Measurements from ENCODE around the gene PRDM16. TPM values are rescaled to one million over a fixed set of nuclear protein-coding genes. Genes with fewer than 3 reads are reported as not detected.

The PRDM16 gene
- polyA plus RNA-seq, 1 of the 3 experiments (the other 2 are of a cell fraction), result not detected

GRCh38 chr1:3308053-3308452 is 239.1 kb downstream of the PRDM16 start:
- POLR2A ChIA-PET, result no interaction called here
- H3K9me2 ChIP-seq, result no peaks in the 10 kb centered on the region

GRCh38 chr1:3310718-3311400 is 241.9 kb downstream of the PRDM16 start:
- no peak for DNase-seq
- no peaks in the 10 kb centered on the region for H3K9me2 ChIP-seq
- no peaks in the 10 kb centered on the region for H3K36me3 ChIP-seq (replicated peaks in 1 of 2; ENCODE audit: control insufficient read depth in 1 of 2, insufficient read depth in 2 of 2, low read length in 1 of 2)
- ChIA-PET POLR2A (no interaction called here), CTCF (interaction anchor here (2.0 kb wide), 1 partner anchor 8 kb away, joined by 6 read pairs; no protein-coding TSS in a partner anchor)
- H4K20me1 ChIP-seq (ENCODE audit: insufficient read depth), result no peaks in the 10 kb centered on the region
- no peaks in the 10 kb centered on the region for H3K79me2 ChIP-seq (ENCODE audit: insufficient read depth)
- no peak overlapping the region for H3K4me2 ChIP-seq
- peaks cover 0 to 7% of the 10 kb centered on the region in 2 experiments; a peak in 3 of 4 replicates for H3K4me1 ChIP-seq (ENCODE audit: control insufficient read depth in 1 of 2, insufficient read depth in 2 of 2, low read depth in 1 of 2, low read length in 1 of 2)
- peaks cover 5% of the 10 kb centered on the region for H3F3A ChIP-seq (replicated peaks; ENCODE audit: insufficient read depth)
- H3K9ac ChIP-seq, result no peak overlapping the region
- no peaks in the 10 kb centered on the region for H3K9me3 ChIP-seq
- H3K27me3 ChIP-seq (ENCODE audit: insufficient read depth), result no peaks in the 10 kb centered on the region
- WGBS (ENCODE audit: low lambda C conversion rate), result 82% methylated on average over 14 of the region's 25 CpGs
- no peak overlapping the region for H3K27ac ChIP-seq (ENCODE audit: low read depth in 2 of 2, low read length in 1 of 2)
- no peak overlapping the region for H2AFZ ChIP-seq (ENCODE audit: low read depth)
- H3K4me3 ChIP-seq (ENCODE audit: low read depth in 2 of 2, low read length in 1 of 2), result no peak overlapping the region
- TF ChIP-seq RCOR1 (IDR thresholded peaks at IDR 0.05; ENCODE audit: low read length) (no peak), TCF12 (IDR thresholded peaks at IDR 0.05) (no peak), FOSL2 (IDR thresholded peaks at IDR 0.05; ENCODE audit: borderline replicate concordance, low read depth) (no peak), YY1 (IDR thresholded peaks at IDR 0.05; ENCODE audit: low read depth) (no peak), RXRA (IDR thresholded peaks at IDR 0.05; ENCODE audit: borderline replicate concordance, low read depth) (no peak), EP300 (IDR thresholded peaks at IDR 0.05; ENCODE audit: borderline replicate concordance in 1 of 2, low read depth in 1 of 2, low read length in 1 of 2) (no peak), GABPA (IDR thresholded peaks at IDR 0.05; ENCODE audit: low read depth) (no peak), EZH2phosphoT487 (IDR thresholded peaks at IDR 0.05; ENCODE audit: borderline replicate concordance, low read depth) (no peak)
- TF ChIP-seq, protein P1, sequence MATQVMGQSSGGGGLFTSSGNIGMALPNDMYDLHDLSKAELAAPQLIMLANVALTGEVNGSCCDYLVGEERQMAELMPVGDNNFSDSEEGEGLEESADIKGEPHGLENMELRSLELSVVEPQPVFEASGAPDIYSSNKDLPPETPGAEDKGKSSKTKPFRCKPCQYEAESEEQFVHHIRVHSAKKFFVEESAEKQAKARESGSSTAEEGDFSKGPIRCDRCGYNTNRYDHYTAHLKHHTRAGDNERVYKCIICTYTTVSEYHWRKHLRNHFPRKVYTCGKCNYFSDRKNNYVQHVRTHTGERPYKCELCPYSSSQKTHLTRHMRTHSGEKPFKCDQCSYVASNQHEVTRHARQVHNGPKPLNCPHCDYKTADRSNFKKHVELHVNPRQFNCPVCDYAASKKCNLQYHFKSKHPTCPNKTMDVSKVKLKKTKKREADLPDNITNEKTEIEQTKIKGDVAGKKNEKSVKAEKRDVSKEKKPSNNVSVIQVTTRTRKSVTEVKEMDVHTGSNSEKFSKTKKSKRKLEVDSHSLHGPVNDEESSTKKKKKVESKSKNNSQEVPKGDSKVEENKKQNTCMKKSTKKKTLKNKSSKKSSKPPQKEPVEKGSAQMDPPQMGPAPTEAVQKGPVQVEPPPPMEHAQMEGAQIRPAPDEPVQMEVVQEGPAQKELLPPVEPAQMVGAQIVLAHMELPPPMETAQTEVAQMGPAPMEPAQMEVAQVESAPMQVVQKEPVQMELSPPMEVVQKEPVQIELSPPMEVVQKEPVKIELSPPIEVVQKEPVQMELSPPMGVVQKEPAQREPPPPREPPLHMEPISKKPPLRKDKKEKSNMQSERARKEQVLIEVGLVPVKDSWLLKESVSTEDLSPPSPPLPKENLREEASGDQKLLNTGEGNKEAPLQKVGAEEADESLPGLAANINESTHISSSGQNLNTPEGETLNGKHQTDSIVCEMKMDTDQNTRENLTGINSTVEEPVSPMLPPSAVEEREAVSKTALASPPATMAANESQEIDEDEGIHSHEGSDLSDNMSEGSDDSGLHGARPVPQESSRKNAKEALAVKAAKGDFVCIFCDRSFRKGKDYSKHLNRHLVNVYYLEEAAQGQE (IDR thresholded peaks at IDR 0.05; ENCODE audit: low read depth, low read length), result no peak

More at GRCh38 chr1:3308053-3308452, 239.1 kb downstream of the PRDM16 start:
- CTCF ChIA-PET, result interaction anchor here (1.7 kb wide), 1 partner anchor 12 kb away, joined by 5 read pairs; no protein-coding TSS in a partner anchor
- Histone ChIP-seq H3K4me3 (ENCODE audit: low read depth in 2 of 2, low read length in 1 of 2) (no peak overlapping the region), H3K4me1 (ENCODE audit: control insufficient read depth in 1 of 2, insufficient read depth in 2 of 2, low read depth in 1 of 2, low read length in 1 of 2) (no peaks in the 10 kb centered on the region; a peak in 1 of 4 replicates), H3K27me3 (ENCODE audit: insufficient read depth) (no peaks in the 10 kb centered on the region), H3K27ac (ENCODE audit: low read depth in 2 of 2, low read length in 1 of 2) (no peak overlapping the region), H2AFZ (ENCODE audit: low read depth) (no peak overlapping the region), H3K36me3 (replicated peaks in 1 of 2; ENCODE audit: control insufficient read depth in 1 of 2, insufficient read depth in 2 of 2, low read length in 1 of 2) (no peaks in the 10 kb centered on the region), H3K4me2 (no peak overlapping the region), H3K79me2 (ENCODE audit: insufficient read depth) (no peaks in the 10 kb centered on the region), H3K9me3 (no peaks in the 10 kb centered on the region), H3K9ac (no peak overlapping the region), H3F3A (replicated peaks; ENCODE audit: insufficient read depth) (peaks cover 5% of the 10 kb centered on the region), H4K20me1 (ENCODE audit: insufficient read depth) (no peaks in the 10 kb centered on the region)
- DNase-seq, result no peak
- TF ChIP-seq IRF3 (IDR thresholded peaks at IDR 0.05; ENCODE audit: low read depth, low read length), result no peak
- TF ChIP-seq MEF2A (IDR thresholded peaks at IDR 0.05; ENCODE audit: borderline replicate concordance, low read depth), result no peak
- TF ChIP-seq FOXJ3 (CRISPR knock-in tag; IDR thresholded peaks at IDR 0.05), result no peak
- TF ChIP-seq CTCF (IDR thresholded peaks at IDR 0.05), result no peak
- no peak for TF ChIP-seq RXRA (IDR thresholded peaks at IDR 0.05; ENCODE audit: borderline replicate concordance, low read depth)
- TF ChIP-seq RAD21 (IDR thresholded peaks at IDR 0.05; ENCODE audit: low read length), result no peak
- TF ChIP-seq CHD2 (IDR thresholded peaks at IDR 0.05; ENCODE audit: low read length, partially characterized antibody), result no peak
- no peak for TF ChIP-seq TCF12 (IDR thresholded peaks at IDR 0.05)
- no peak for TF ChIP-seq YY1 (IDR thresholded peaks at IDR 0.05; ENCODE audit: low read depth)
- no peak for TF ChIP-seq SMC3 (IDR thresholded peaks at IDR 0.05; ENCODE audit: low read depth, low read length)
- TF ChIP-seq EZH2phosphoT487 (IDR thresholded peaks at IDR 0.05; ENCODE audit: borderline replicate concordance, low read depth), result no peak
- 75% methylated on average over 1 of the region's 11 CpGs for WGBS (ENCODE audit: low lambda C conversion rate)

Data from SK-N-SH (cell line).